HepG2 (cell line): Measurements from ENCODE around the gene PDE6C. TPM values are rescaled to one million over a fixed set of nuclear protein-coding genes. Genes with fewer than 3 reads are reported as not detected.

Experiments
- ATAC-seq: fragments of 200-7000 bp; cut with Tn5 transposase; 3 replicates; pipeline ENCODE4 v1.9.1; 2020; ENCODE audit warnings: mild to moderate bottlenecking, moderate library complexity
- BruUV-seq: library from RNA; stranded (reverse); fragments of 400-500 nt; replicated peaks from 2 replicates; lab custom pipeline; 2021; lab: Mats Ljungman, UMichigan
- CTCF ChIA-PET: fragments of 300-600 bp; formaldehyde crosslinking; extraction: SDS; loops from one replicate; lab custom pipeline; 2021; ENCODE audit warnings: low total read pairs, inconsistent platforms, low intra/inter-chr PET ratio; lab: Yijun Ruan, JAX
- POLR2A ChIA-PET: fragments of 350-600 bp; sonication (Branson Sonifier 250); formaldehyde crosslinking; loops from one replicate; lab custom pipeline; 2020; ENCODE audit warnings: antibody characterized with exemption, inconsistent platforms; lab: Yijun Ruan, JAX
- DNase-seq: peaks from one replicate; pipeline ENCODE4 v3.0.0-alpha.2; 2015; ENCODE audit warnings: low spot score
- FAIRE-seq: peaks from 3 replicates; lab custom pipeline; 2011; peaks lifted over from hg19 to GRCh38; lab: Jason Lieb, UNC
- H2AFZ ChIP-seq: one replicate; pipeline ENCODE4 v1.6.1; 2011; ENCODE audit warnings: low read length, inconsistent platforms
- H3K27ac ChIP-seq: fragments of 300-600 bp; 3 replicates; pipeline ENCODE4 v1.8.0; 2011; ENCODE audit warnings: mixed run types, mild to moderate bottlenecking, mixed read lengths, low read length, inconsistent platforms; ENCODE audit not compliant: insufficient read depth; ENCODE audit errors: extremely low read length
- H3K27me3 ChIP-seq, 2 experiments: fragments of 200-600 bp in 1 of 2; 2 replicates in 1 of 2; 3 replicates in 1 of 2; pipeline versions ENCODE4 v1.6.0 to v1.8.0; 2011; ENCODE audit warnings: low read length in 2 of 2, mild to moderate bottlenecking in 2 of 2, moderate library complexity in 2 of 2, inconsistent platforms in 1 of 2; ENCODE audit not compliant: insufficient read depth in 2 of 2, control insufficient read depth in 1 of 2
- H3K36me3 ChIP-seq, 2 experiments: fragments of 200-600 bp in 1 of 2; replicated peaks in 1 of 2; 2 replicates in 1 of 2; 3 replicates in 1 of 2; pipeline versions ENCODE4 v1.5.1 to v1.8.0; 2011; ENCODE audit warnings: low read length in 2 of 2, inconsistent platforms in 1 of 2; ENCODE audit not compliant: insufficient read depth in 2 of 2, control insufficient read depth in 1 of 2
- H3K4me1 ChIP-seq: 2 replicates; pipeline ENCODE4 v1.5.1; 2012; ENCODE audit warnings: low read length, inconsistent platforms; ENCODE audit not compliant: insufficient read depth
- H3K4me2 ChIP-seq: 2 replicates; pipeline ENCODE4 v1.6.0; 2011; ENCODE audit warnings: low read depth, low read length, inconsistent platforms
- H3K4me3 ChIP-seq, 3 experiments: fragments of 200-600 bp in 1 of 3; sonication (generic), shearing (Covaris generic) in 1 of 3; replicated peaks in 1 of 3; 2 replicates each; pipeline ENCODE4 v1.5.1; 2011 to 2016; ENCODE audit warnings: low read length in 3 of 3, inconsistent platforms in 2 of 3, low read depth in 2 of 3, mild to moderate bottlenecking in 2 of 3, control low read depth in 1 of 3, mixed read lengths in 1 of 3; ENCODE audit not compliant: insufficient read depth in 1 of 3
- H3K79me2 ChIP-seq: one replicate; pipeline ENCODE4 v1.6.1; 2011; ENCODE audit warnings: low read length, inconsistent platforms; ENCODE audit not compliant: insufficient read depth
- H3K9ac ChIP-seq: 2 replicates; pipeline ENCODE4 v1.6.0; 2011; ENCODE audit warnings: mild to moderate bottlenecking, low read depth, low read length, inconsistent platforms; ENCODE audit not compliant: insufficient read depth
- H3K9me3 ChIP-seq: 2 replicates; pipeline ENCODE4 v1.5.1; 2012; ENCODE audit warnings: mild to moderate bottlenecking, low read length
- H4K20me1 ChIP-seq: 2 replicates; pipeline ENCODE4 v1.6.0; 2011; ENCODE audit warnings: inconsistent platforms, mild to moderate bottlenecking, low read length, moderate library complexity; ENCODE audit not compliant: insufficient read depth
- ARID4A ChIP-seq: sonication (generic); formaldehyde crosslinking; IDR thresholded peaks from 2 replicates; pipeline ENCODE4 v1.5.0; 2020; ENCODE audit warnings: mild to moderate bottlenecking, missing genetic modification reagents, borderline replicate concordance
- ASH2L ChIP-seq: fragments of 300-600, 200-600 bp; sonication (generic); IDR thresholded peaks from 2 replicates; pipeline ENCODE4 v1.7.0; 2017; ENCODE audit warnings: low read depth, mild to moderate bottlenecking, moderate library complexity, mixed read lengths, low read length; ENCODE audit not compliant: insufficient read length
- BORCS8-MEF2B ChIP-seq: sonication (generic); formaldehyde crosslinking; IDR thresholded peaks from 2 replicates; pipeline ENCODE4 v1.8.0; 2022; ENCODE audit warnings: mild to moderate bottlenecking, missing genetic modification reagents
- CTCF ChIP-seq: sonication (generic); formaldehyde crosslinking; IDR thresholded peaks from 2 replicates; pipeline ENCODE4 v1.5.0; 2020; ENCODE audit warnings: mild to moderate bottlenecking, missing genetic modification reagents, moderate library complexity
- ELF3 ChIP-seq: IDR thresholded peaks from 2 replicates; pipeline ENCODE4 v1.6.1; 2016; ENCODE audit warnings: missing genetic modification reagents, missing compliant biosample characterization
- MTF2 ChIP-seq: sonication (generic); formaldehyde crosslinking; IDR thresholded peaks from 2 replicates; pipeline ENCODE4 v1.5.0; 2020; ENCODE audit warnings: missing genetic modification reagents, borderline replicate concordance
- MYC ChIP-seq: sonication (generic); formaldehyde crosslinking; IDR thresholded peaks from 2 replicates; pipeline ENCODE4 v1.9.0; 2021; ENCODE audit warnings: missing genetic modification reagents, borderline replicate concordance
- NCOR1 ChIP-seq: fragments of 200-600 bp; sonication (generic); IDR thresholded peaks from 2 replicates; pipeline ENCODE4 v1.7.0; 2017; ENCODE audit warnings: antibody characterized with exemption, low read length, borderline replicate concordance
- PHF20 ChIP-seq: sonication (generic); formaldehyde crosslinking; IDR thresholded peaks from 2 replicates; pipeline ENCODE4 v1.5.0; 2020; ENCODE audit warnings: mild to moderate bottlenecking, missing genetic modification reagents
- SALL1 ChIP-seq: sonication (generic); formaldehyde crosslinking; IDR thresholded peaks from 2 replicates; pipeline ENCODE4 v1.8.0; 2022; ENCODE audit warnings: mild to moderate bottlenecking, missing genetic modification reagents
- SSRP1 ChIP-seq: IDR thresholded peaks from 2 replicates; pipeline ENCODE4 v1.6.1; 2016; ENCODE audit warnings: control low read depth
- ZNF251 ChIP-seq: sonication (generic); formaldehyde crosslinking; IDR thresholded peaks from 2 replicates; pipeline ENCODE4 v1.9.0; 2021; ENCODE audit warnings: mild to moderate bottlenecking, missing genetic modification reagents
- ZNF331 ChIP-seq: sonication (generic); formaldehyde crosslinking; IDR thresholded peaks from 2 replicates; pipeline ENCODE4 v1.4.0; 2020; ENCODE audit warnings: missing genetic modification reagents
- ZNF512 ChIP-seq: sonication (generic); formaldehyde crosslinking; IDR thresholded peaks from 2 replicates; pipeline ENCODE4 v1.4.0; 2020; ENCODE audit warnings: mild to moderate bottlenecking, missing genetic modification reagents
- ZNF569 ChIP-seq: sonication (generic); formaldehyde crosslinking; IDR thresholded peaks from 2 replicates; pipeline ENCODE4 v1.5.0; 2020; ENCODE audit warnings: mild to moderate bottlenecking, missing genetic modification reagents, moderate library complexity, borderline replicate concordance
- whole genome bisulfite sequencing: methylation state at CpG from one replicate; pipeline ENCODE4 v1.1.6; 2017; ENCODE audit warnings: low lambda C conversion rate; 5-methylcytosine and 5-hydroxymethylcytosine counted together
- in situ Hi-C: cut with HindIII; loops from 2 replicates; pipeline ENCODE4 v1.10.0; 2017; ENCODE audit warnings: low pct_unique_long_range_greater_than_20kb; ENCODE audit not compliant: extremely low pct_ligation_motif_present
- intact Hi-C: fragments of 100-400 bp; cut with micrococcal nuclease; formaldehyde crosslinking; loops from one replicate; pipeline ENCODE4 v1.10.0; 2022; ENCODE audit not compliant: unreplicated experiment
- polyA plus RNA-seq, 8 experiments: library from polyadenylated mRNA; depleted of rRNA in 3 of 8; stranded (reverse) in 7 of 8; unstranded in 1 of 8; fragments of >200 nt; fragmentation: Illumina TruSeq in 4 of 8; extraction: Trizol in 4 of 8; gene quantifications; 2 replicates each; pipeline versions ENCODE4 v1.2.1 to v1.2.3, GENCODE V29; 2011 to 2016; ENCODE audit warnings: low read depth in 4 of 8, missing spikeins in 1 of 8, mixed read lengths in 1 of 8; ENCODE audit not compliant: insufficient read depth in 1 of 8
- total RNA-seq, 5 experiments: library from RNA; depleted of rRNA; stranded (reverse); fragments of >200 nt; fragmentation: Illumina TruSeq; extraction: Trizol; gene quantifications; 2 replicates each; pipeline ENCODE4 v1.2.3, GENCODE V29; 2016; ENCODE audit warnings: low read depth in 1 of 5

Gene PDE6C
- total and polyA plus RNA-seq, 2 of the 13 experiments (the other 11 are each of a cell fraction or from before 2014, with no cell fraction given) = 0.64 TPM; not detected in 1

GRCh38 chr10:93600446-93601145 is 11.7 kb upstream of the PDE6C start:
- Histone ChIP-seq H2AFZ (no peak overlapping the region), H3K27ac (peak overlapping the region; percentile 99), H3K36me3 (peaks cover 0 to 28% of the 10 kb centered on the region in 2 experiments), H3K9ac (peak overlapping the region; percentile 94), H3K79me2 (peaks cover 32% of the 10 kb centered on the region), H3K9me3 (no peaks in the 10 kb centered on the region), H4K20me1 (peaks cover 45% of the 10 kb centered on the region), H3K4me3 (peak overlapping the region; percentile 79 to 87 (median 84)), H3K27me3 (no peaks in the 10 kb centered on the region; a peak in 1 of 5 replicates), H3K4me1 (peaks cover 69% of the 10 kb centered on the region), H3K4me2 (peak overlapping the region; percentile 94)
- intact Hi-C loops (loop anchor here (5.0 kb wide), 1 partner anchor 72 kb away; no protein-coding TSS in a partner anchor), in situ Hi-C loops (no loop called here)
- FAIRE-seq (no peak), ATAC-seq (peak; percentile 17), DNase-seq (no peak)
- CTCF ChIA-PET = no interaction called here
- WGBS = 0% methylated on average over 10 of the region's 60 CpGs
- POLR2A ChIA-PET = interaction anchor here (0.6 to 1.8 kb wide), 4 partner anchors 8 to 101 kb away, joined by 3 to 16 read pairs (median 5); no protein-coding TSS in a partner anchor
- no TSS peak for BruUV-seq
- TF ChIP-seq MYC (CRISPR knock-in tag) = peak; percentile 79
- TF ChIP-seq ZNF512 (CRISPR knock-in tag) = 0 out of 2 replicates have a peak, but pooled peaks have one; percentile 26
- peak; percentile 23; the same call in 1 of the 2 replicates for TF ChIP-seq NCOR1
- peak; percentile 10 for TF ChIP-seq ASH2L
- TF ChIP-seq MTF2 (CRISPR knock-in tag) = no peak
- TF ChIP-seq SALL1 = peak; percentile 67; the same call in 1 of the 2 replicates
- 0 out of 2 replicates have a peak, but pooled peaks have one; percentile 25 for TF ChIP-seq BORCS8-MEF2B (CRISPR knock-in tag)
- TF ChIP-seq PHF20 (CRISPR knock-in tag) = peak; percentile 25; the same call in 1 of the 2 replicates
- TF ChIP-seq SSRP1 = 0 out of 2 replicates have a peak, but pooled peaks have one; percentile 44
- TF ChIP-seq ARID4A (CRISPR knock-in tag) = 0 out of 2 replicates have a peak, but pooled peaks have one; percentile 3
- TF ChIP-seq ZNF331 (CRISPR knock-in tag) = no peak
- peak; percentile 4; the same call in 1 of the 2 replicates for TF ChIP-seq CTCF (CRISPR knock-in tag)
- TF ChIP-seq ZNF569 (CRISPR knock-in tag) = no peak
- TF ChIP-seq ELF3 (CRISPR knock-in tag) = no peak
- no peak for TF ChIP-seq ZNF251
